Measurements from ENCODE around the gene TRIM36. TPM values are rescaled to one million over a fixed set of nuclear protein-coding genes. Genes with fewer than 3 reads are reported as not detected.

TRIM36 gene
- polyA plus RNA-seq, 2 of the 4 experiments (the other 2 are of a cell fraction), result 0.28 to 1.2 TPM

- TF ChIP-seq PBX3 (IDR thresholded peaks at IDR 0.05), result no peak
- TF ChIP-seq JUNB (IDR thresholded peaks at IDR 0.05), result no peak
- TF ChIP-seq ZC3H11A (IDR thresholded peaks at IDR 0.05), result no peak
Observed at GRCh38 chr5:115126303-115126702, 43.4 kb downstream of the TRIM36 start (continued).

- H3K4me2 ChIP-seq, result no peak overlapping the region
- no peak overlapping the region for H3K27ac ChIP-seq
- FAIRE-seq, result peak; percentile 63
- H3K4me1 ChIP-seq, result no peaks in the 10 kb centered on the region
- TF ChIP-seq USF2 (IDR thresholded peaks at IDR 0.05) (no peak), REST (IDR thresholded peaks at IDR 0.05) (no peak), TFCP2L1 (CRISPR knock-in tag; IDR thresholded peaks at IDR 0.05) (no peak), E2F6 (IDR thresholded peaks at IDR 0.05; ENCODE audit: borderline replicate concordance, low read depth) (no peak), ZNF302 (CRISPR knock-in tag; IDR thresholded peaks at IDR 0.05) (no peak), FOSB (CRISPR knock-in tag; IDR thresholded peaks at IDR 0.05) (no peak)
- no peaks in the 10 kb centered on the region for H3K9me3 ChIP-seq
- WGBS (ENCODE audit: missing lambda C conversion rate), result 15% methylated on average over 1 of the region's 1 CpG
- ATAC-seq, result no peak
- no peak overlapping the region for H3K4me3 ChIP-seq
- no peak for DNase-seq (ENCODE audit: low read depth in 1 of 2, low spot score in 1 of 2)
- ChIA-PET CTCF (interaction anchor here (1.0 kb wide), 1 partner anchor 13 kb away, joined by 4 read pairs; no protein-coding TSS in a partner anchor), POLR2A (no interaction called here)
Observed at GRCh38 chr5:115124741-115125140, 45.0 kb downstream of the TRIM36 start.

GRCh38 chr5:115116001-115116400 lies 53.7 kb downstream of the TRIM36 start:
- no peak overlapping the region for H3K27ac ChIP-seq
- no peak for TF ChIP-seq RNF2 (IDR thresholded peaks at IDR 0.05; ENCODE audit: borderline replicate concordance, low read depth)
- no peak for TF ChIP-seq RFX5 (IDR thresholded peaks at IDR 0.05)
- TF ChIP-seq POLR2A (IDR thresholded peaks at IDR 0.05; ENCODE audit: low read length), result no peak
- TF ChIP-seq EHF (CRISPR knock-in tag; IDR thresholded peaks at IDR 0.05), result no peak
- TF ChIP-seq CHD2 (IDR thresholded peaks at IDR 0.05; ENCODE audit: low read length, partially characterized antibody), result no peak
- TF ChIP-seq MAFK (IDR thresholded peaks at IDR 0.05; ENCODE audit: partially characterized antibody), result no peak
- TF ChIP-seq EP300 (IDR thresholded peaks at IDR 0.05), result no peak
- no peaks in the 10 kb centered on the region for H3K4me1 ChIP-seq
- ChIA-PET CTCF (no interaction called here), POLR2A (no interaction called here)
- H3K9me3 ChIP-seq, result no peaks in the 10 kb centered on the region
- no peak for FAIRE-seq
- no peak overlapping the region for H3K4me3 ChIP-seq
- no peak for ATAC-seq
- no peak overlapping the region for H3K4me2 ChIP-seq
- no peak for DNase-seq (ENCODE audit: low read depth in 1 of 2, low spot score in 1 of 2)

- ChIA-PET CTCF (interaction anchor here (2.2 to 2.4 kb wide), 2 partner anchors 12 kb away, joined by 11 to 12 read pairs; no protein-coding TSS in a partner anchor), POLR2A (no interaction called here)
- Histone ChIP-seq H3K4me1 (no peaks in the 10 kb centered on the region), H3K4me2 (no peak overlapping the region), H3K4me3 (no peak overlapping the region), H3K27ac (no peak overlapping the region), H3K9me3 (no peaks in the 10 kb centered on the region)
- ATAC-seq (no peak), FAIRE-seq (no peak), DNase-seq (ENCODE audit: low read depth in 1 of 2, low spot score in 1 of 2) (no peak)
- TF ChIP-seq RAD21 (conservative IDR thresholded peaks at IDR 0.05 in 1 of 2, IDR thresholded peaks at IDR 0.05 in 1 of 2) (no peak), ESRRA (IDR thresholded peaks at IDR 0.05; ENCODE audit: borderline replicate concordance, low read length) (no peak), EHMT2 (IDR thresholded peaks at IDR 0.05; ENCODE audit: low read depth) (no peak)
- WGBS (ENCODE audit: missing lambda C conversion rate), result 36% methylated on average over 5 of the region's 5 CpGs
Observed at GRCh38 chr5:115109840-115110239, 59.9 kb downstream of the TRIM36 start.
